ENCODE data around the gene CDH4.

GRCh38 chr20:61969806-61970205 lies 717.7 kb downstream of the CDH4 start:
- TF ChIP-seq, protein P1, sequence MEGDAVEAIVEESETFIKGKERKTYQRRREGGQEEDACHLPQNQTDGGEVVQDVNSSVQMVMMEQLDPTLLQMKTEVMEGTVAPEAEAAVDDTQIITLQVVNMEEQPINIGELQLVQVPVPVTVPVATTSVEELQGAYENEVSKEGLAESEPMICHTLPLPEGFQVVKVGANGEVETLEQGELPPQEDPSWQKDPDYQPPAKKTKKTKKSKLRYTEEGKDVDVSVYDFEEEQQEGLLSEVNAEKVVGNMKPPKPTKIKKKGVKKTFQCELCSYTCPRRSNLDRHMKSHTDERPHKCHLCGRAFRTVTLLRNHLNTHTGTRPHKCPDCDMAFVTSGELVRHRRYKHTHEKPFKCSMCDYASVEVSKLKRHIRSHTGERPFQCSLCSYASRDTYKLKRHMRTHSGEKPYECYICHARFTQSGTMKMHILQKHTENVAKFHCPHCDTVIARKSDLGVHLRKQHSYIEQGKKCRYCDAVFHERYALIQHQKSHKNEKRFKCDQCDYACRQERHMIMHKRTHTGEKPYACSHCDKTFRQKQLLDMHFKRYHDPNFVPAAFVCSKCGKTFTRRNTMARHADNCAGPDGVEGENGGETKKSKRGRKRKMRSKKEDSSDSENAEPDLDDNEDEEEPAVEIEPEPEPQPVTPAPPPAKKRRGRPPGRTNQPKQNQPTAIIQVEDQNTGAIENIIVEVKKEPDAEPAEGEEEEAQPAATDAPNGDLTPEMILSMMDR (IDR thresholded peaks at IDR 0.05): no peak
- no peak for TF ChIP-seq ZFX (IDR thresholded peaks at IDR 0.05; ENCODE audit: borderline replicate concordance)
